ENCODE measurements around the gene CGNL1.

DNA sequence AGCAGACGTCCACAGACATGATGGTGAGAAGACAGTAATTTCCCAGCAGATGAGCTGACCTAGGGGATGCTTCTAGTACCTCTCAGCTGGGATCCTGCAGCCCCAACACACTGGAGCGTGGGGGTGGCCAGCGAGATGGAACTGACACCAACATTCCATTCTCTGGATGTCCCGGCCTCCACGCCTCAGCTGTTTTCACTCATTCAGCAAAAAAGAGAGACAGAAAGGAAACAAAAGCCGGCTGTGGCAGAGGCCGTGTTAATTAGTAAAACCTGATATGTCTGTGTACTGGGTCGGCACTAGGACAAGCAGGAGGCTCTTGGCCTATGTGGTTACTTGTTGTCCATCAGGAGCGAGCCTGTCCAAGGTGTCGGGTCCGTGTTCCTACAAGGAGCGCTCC, 132.8 kb downstream of the CGNL1 start:
- TF ChIP-seq, protein P1, sequence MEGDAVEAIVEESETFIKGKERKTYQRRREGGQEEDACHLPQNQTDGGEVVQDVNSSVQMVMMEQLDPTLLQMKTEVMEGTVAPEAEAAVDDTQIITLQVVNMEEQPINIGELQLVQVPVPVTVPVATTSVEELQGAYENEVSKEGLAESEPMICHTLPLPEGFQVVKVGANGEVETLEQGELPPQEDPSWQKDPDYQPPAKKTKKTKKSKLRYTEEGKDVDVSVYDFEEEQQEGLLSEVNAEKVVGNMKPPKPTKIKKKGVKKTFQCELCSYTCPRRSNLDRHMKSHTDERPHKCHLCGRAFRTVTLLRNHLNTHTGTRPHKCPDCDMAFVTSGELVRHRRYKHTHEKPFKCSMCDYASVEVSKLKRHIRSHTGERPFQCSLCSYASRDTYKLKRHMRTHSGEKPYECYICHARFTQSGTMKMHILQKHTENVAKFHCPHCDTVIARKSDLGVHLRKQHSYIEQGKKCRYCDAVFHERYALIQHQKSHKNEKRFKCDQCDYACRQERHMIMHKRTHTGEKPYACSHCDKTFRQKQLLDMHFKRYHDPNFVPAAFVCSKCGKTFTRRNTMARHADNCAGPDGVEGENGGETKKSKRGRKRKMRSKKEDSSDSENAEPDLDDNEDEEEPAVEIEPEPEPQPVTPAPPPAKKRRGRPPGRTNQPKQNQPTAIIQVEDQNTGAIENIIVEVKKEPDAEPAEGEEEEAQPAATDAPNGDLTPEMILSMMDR (IDR thresholded peaks at IDR 0.05), result no peak
- no peak for TF ChIP-seq EP300 (IDR thresholded peaks at IDR 0.05)
